Stimulated activated CD8-positive, alpha-beta memory T cell treated with anti-CD3 and anti-CD28 coated beads, Interleukin-4, amount 100 ng/mL, for 1 hour (primary cell): ENCODE results near the gene COL13A1.

Experiments
- DNase-seq, 2 donors: peaks; one replicate each; pipeline ENCODE4 v3.0.0-alpha.2; 2020; ENCODE audit warnings: low read depth in 2 of 2, low spot score in 1 of 2

Gene COL13A1

GRCh38 chr10:69866246-69866687, 64.6 kb downstream of the COL13A1 start:
- no peak for DNase-seq

GRCh38 chr10:69866688-69867461, 65.2 kb downstream of the COL13A1 start:
- no peak for DNase-seq

GRCh38 chr10:69867699-69868558, 66.2 kb downstream of the COL13A1 start:
- no peak for DNase-seq

GRCh38 chr10:69868821-69869220, 67.1 kb downstream of the COL13A1 start:
- no peak for DNase-seq

GRCh38 chr10:69869291-69869961, 67.7 kb downstream of the COL13A1 start:
- no peak for DNase-seq

- no peak for DNase-seq
Observed at GRCh38 chr10:69870591-69870990, 68.9 kb downstream of the COL13A1 start.

GRCh38 chr10:69871074-69871473, 69.4 kb downstream of the COL13A1 start:
- no peak for DNase-seq

GRCh38 chr10:69872323-69872722, 70.6 kb downstream of the COL13A1 start:
- DNase-seq: no peak

- no peak for DNase-seq
Observed at GRCh38 chr10:69873135-69873639, 71.5 kb downstream of the COL13A1 start.

- DNase-seq: no peak
Observed at GRCh38 chr10:69874449-69874848, 72.7 kb downstream of the COL13A1 start.

GRCh38 chr10:69875856-69876255, 74.2 kb downstream of the COL13A1 start:
- DNase-seq: no peak

GRCh38 chr10:69876286-69876685, 74.6 kb downstream of the COL13A1 start:
- DNase-seq: no peak

- no peak for DNase-seq
Observed at GRCh38 chr10:69876931-69877330, 75.2 kb downstream of the COL13A1 start.

- DNase-seq: no peak
Observed at GRCh38 chr10:69878038-69878437, 76.3 kb downstream of the COL13A1 start.

GRCh38 chr10:69878951-69879350, 77.2 kb downstream of the COL13A1 start:
- no peak for DNase-seq

- no peak for DNase-seq
Observed at GRCh38 chr10:69879634-69880257, 78.0 kb downstream of the COL13A1 start.

- DNase-seq: no peak
Observed at GRCh38 chr10:69880301-69881081, 78.8 kb downstream of the COL13A1 start.

- no peak for DNase-seq
Observed at GRCh38 chr10:69881202-69881601, 79.5 kb downstream of the COL13A1 start.

- DNase-seq: no peak
Observed at GRCh38 chr10:69883310-69884023, 81.8 kb downstream of the COL13A1 start.

- no peak for DNase-seq
Observed at GRCh38 chr10:69884024-69884367, 82.3 kb downstream of the COL13A1 start.
